ENCODE measurements around the gene PARD6G.
"Not testable (repeated sequence)": the region's sequence is repeated elsewhere in the genome, so short reads cannot be mapped to it uniquely, and the experiment has no call there.

The PARD6G gene

DNA sequence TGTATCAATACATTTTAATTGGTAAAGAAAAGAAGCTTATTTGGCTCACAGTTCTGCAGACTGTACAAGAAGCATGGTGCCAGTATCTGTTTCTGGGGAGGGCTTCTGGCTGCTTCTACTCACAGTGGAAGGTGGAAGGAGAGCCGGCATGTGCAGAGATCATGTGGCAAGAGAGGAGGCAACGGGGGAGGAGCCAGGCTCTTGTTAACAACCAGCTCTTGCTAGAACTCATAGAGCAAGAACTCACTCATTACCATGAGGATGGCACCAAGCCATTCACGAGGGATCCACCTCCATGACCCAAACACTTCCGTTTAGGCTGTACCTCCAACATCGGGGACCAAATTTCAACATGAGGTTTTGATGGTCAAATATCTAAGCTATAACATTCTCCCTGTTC is 7.5 kb downstream of the PARD6G start:
- ATAC-seq: no peak
- TF ChIP-seq, protein P1, sequence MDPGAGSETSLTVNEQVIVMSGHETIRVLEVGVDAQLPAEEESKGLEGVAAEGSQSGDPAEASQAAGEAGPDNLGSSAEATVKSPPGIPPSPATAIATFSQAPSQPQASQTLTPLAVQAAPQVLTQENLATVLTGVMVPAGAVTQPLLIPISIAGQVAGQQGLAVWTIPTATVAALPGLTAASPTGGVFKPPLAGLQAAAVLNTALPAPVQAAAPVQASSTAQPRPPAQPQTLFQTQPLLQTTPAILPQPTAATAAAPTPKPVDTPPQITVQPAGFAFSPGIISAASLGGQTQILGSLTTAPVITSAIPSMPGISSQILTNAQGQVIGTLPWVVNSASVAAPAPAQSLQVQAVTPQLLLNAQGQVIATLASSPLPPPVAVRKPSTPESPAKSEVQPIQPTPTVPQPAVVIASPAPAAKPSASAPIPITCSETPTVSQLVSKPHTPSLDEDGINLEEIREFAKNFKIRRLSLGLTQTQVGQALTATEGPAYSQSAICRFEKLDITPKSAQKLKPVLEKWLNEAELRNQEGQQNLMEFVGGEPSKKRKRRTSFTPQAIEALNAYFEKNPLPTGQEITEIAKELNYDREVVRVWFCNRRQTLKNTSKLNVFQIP (CRISPR knock-in tag; IDR thresholded peaks at IDR 0.05; ENCODE audit: borderline replicate concordance, low read depth): no peak
- TF ChIP-seq TOX (CRISPR knock-in tag; IDR thresholded peaks at IDR 0.05; ENCODE audit: borderline replicate concordance): no peak
- TF ChIP-seq ESRRG (CRISPR knock-in tag; IDR thresholded peaks at IDR 0.05): no peak
- TF ChIP-seq SNAI2 (CRISPR knock-in tag; IDR thresholded peaks at IDR 0.05): no peak
- no peak for TF ChIP-seq OSR1 (CRISPR knock-in tag; IDR thresholded peaks at IDR 0.05)
- TF ChIP-seq PPARA (CRISPR knock-in tag; IDR thresholded peaks at IDR 0.05; ENCODE audit: borderline replicate concordance): no peak
- no peak for TF ChIP-seq ZC3H10 (CRISPR knock-in tag; IDR thresholded peaks at IDR 0.05)
- TF ChIP-seq RARB (CRISPR knock-in tag; IDR thresholded peaks at IDR 0.05): no peak
- TF ChIP-seq CSDC2 (CRISPR knock-in tag; IDR thresholded peaks at IDR 0.05): no peak
- no peak for TF ChIP-seq ZNF70 (CRISPR knock-in tag; IDR thresholded peaks at IDR 0.05)

DNA sequence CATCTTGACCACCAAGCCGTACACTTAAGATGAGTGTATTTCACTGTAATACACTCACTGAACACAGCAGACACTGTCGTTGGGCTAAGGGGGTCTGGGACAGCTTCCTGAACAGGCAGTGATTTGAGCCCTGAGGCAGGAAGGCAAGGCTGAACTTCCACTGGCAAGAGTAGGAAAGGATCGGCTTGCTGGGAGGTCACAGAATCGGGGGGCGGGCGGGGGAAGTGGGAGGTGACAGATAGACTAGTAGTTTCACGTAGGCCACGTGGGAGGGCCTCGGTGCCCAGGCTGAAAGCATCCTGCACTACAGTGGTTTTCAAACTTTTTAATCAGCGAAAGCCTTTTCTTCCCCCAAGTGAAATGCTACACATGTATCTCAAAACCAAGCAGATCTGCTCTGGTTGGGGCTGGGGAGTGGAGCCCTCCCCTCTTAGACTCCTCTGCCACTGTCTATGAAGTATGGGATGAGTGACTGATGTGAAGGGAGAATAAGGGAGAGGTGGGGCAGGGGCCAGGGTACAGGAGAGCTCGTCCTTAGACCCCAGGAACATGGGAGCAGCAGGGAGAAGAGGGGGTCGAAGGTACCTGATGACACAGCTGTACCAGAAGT is 8.6 kb downstream of the PARD6G start:
- ATAC-seq: no peak; the same call in 2 of the 3 replicates
- TF ChIP-seq, protein P1 (CRISPR knock-in tag; IDR thresholded peaks at IDR 0.05; ENCODE audit: borderline replicate concordance, low read depth): no peak
- TF ChIP-seq TCF4 (CRISPR knock-in tag; IDR thresholded peaks at IDR 0.05; ENCODE audit: borderline replicate concordance): no peak

DNA sequence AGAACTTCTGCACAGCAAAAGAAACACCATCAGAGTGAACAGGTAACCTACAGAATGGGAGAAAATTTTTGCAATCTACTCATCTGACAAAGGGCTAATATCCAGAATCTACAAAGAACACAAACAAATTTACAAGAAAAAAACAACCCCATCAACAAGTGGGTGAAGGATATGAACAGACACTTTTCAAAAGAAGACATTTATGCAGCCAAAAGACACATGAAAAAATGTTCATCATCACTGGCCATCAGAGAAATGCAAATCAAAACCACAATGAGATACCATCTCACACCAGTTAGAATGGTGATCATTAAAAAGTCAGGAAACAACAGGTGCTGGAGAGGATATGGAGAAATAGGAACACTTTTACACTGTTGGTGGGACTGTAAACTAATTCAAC is 9.8 kb downstream of the PARD6G start:
- ATAC-seq: not testable (repeated sequence)

DNA sequence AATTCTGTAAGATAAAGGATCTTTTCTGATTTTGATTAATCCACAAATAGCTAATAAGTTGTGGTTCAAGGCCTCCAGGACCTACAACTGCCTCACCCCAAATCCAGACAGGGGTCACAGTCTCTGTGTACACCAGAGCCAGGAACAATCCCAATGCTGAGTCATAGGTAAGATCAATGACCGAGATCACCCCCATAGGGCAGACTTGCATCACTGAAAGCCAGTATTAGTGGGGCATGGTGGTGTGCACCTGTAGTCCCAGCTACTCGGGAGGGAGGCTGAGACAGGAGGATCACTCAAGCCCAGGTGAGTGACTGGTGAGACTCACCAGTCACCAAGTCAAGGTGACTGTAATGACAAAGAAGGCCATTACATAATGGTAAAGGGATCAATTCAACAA is 12.9 kb downstream of the PARD6G start:
- TF ChIP-seq ZNF565 (CRISPR knock-in tag; conservative IDR thresholded peaks at IDR 0.05; ENCODE audit: low read depth) (no peak), ESRRG (CRISPR knock-in tag; IDR thresholded peaks at IDR 0.05) (no peak), TCF4 (CRISPR knock-in tag; IDR thresholded peaks at IDR 0.05; ENCODE audit: borderline replicate concordance) (no peak), SNAI2 (CRISPR knock-in tag; IDR thresholded peaks at IDR 0.05) (no peak), RARB (CRISPR knock-in tag; IDR thresholded peaks at IDR 0.05) (no peak)
- ATAC-seq: no peak

DNA sequence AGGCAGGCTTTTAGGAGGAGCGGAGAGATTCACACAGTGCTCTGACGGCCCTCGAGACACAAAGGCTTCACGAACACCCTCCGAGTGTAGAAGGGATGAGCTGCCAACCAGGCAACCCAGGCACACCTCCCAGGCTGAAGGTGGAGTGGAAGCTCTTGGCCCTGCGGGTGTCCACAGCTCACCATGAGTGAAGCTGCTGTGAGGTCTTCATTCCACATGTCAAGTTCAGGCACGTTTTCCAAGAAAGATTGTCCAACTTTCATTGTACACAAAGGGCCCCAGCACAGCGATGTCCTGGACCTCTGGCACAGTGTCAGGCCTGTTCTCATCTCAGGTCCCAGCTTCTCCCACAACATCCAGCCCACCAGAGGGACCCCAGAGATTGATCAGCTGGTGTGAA is 13.4 kb downstream of the PARD6G start:
- ATAC-seq: no peak
- TF ChIP-seq SNAI2 (CRISPR knock-in tag; IDR thresholded peaks at IDR 0.05) (no peak), CSDC2 (CRISPR knock-in tag; IDR thresholded peaks at IDR 0.05) (no peak), ZNF8 (CRISPR knock-in tag; IDR thresholded peaks at IDR 0.05) (no peak), ZFP3 (CRISPR knock-in tag; IDR thresholded peaks at IDR 0.05) (no peak), ZNF70 (CRISPR knock-in tag; IDR thresholded peaks at IDR 0.05) (no peak), ESRRG (CRISPR knock-in tag; IDR thresholded peaks at IDR 0.05) (no peak), ARNTL (CRISPR knock-in tag; IDR thresholded peaks at IDR 0.05; ENCODE audit: borderline replicate concordance, low read depth) (no peak), RARB (CRISPR knock-in tag; IDR thresholded peaks at IDR 0.05) (no peak), GLIS3 (CRISPR knock-in tag; IDR thresholded peaks at IDR 0.05) (no peak), ZC3H10 (CRISPR knock-in tag; IDR thresholded peaks at IDR 0.05) (no peak), PPARA (CRISPR knock-in tag; IDR thresholded peaks at IDR 0.05; ENCODE audit: borderline replicate concordance) (no peak), TCF4 (CRISPR knock-in tag; IDR thresholded peaks at IDR 0.05; ENCODE audit: borderline replicate concordance) (no peak), BACH2 (CRISPR knock-in tag; IDR thresholded peaks at IDR 0.05; ENCODE audit: borderline replicate concordance) (no peak)
- TF ChIP-seq, protein P2, sequence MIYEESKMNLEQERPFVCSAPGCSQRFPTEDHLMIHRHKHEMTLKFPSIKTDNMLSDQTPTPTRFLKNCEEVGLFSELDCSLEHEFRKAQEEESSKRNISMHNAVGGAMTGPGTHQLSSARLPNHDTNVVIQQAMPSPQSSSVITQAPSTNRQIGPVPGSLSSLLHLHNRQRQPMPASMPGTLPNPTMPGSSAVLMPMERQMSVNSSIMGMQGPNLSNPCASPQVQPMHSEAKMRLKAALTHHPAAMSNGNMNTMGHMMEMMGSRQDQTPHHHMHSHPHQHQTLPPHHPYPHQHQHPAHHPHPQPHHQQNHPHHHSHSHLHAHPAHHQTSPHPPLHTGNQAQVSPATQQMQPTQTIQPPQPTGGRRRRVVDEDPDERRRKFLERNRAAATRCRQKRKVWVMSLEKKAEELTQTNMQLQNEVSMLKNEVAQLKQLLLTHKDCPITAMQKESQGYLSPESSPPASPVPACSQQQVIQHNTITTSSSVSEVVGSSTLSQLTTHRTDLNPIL (CRISPR knock-in tag; IDR thresholded peaks at IDR 0.05; ENCODE audit: low read depth): no peak
- TF ChIP-seq, protein P3, sequence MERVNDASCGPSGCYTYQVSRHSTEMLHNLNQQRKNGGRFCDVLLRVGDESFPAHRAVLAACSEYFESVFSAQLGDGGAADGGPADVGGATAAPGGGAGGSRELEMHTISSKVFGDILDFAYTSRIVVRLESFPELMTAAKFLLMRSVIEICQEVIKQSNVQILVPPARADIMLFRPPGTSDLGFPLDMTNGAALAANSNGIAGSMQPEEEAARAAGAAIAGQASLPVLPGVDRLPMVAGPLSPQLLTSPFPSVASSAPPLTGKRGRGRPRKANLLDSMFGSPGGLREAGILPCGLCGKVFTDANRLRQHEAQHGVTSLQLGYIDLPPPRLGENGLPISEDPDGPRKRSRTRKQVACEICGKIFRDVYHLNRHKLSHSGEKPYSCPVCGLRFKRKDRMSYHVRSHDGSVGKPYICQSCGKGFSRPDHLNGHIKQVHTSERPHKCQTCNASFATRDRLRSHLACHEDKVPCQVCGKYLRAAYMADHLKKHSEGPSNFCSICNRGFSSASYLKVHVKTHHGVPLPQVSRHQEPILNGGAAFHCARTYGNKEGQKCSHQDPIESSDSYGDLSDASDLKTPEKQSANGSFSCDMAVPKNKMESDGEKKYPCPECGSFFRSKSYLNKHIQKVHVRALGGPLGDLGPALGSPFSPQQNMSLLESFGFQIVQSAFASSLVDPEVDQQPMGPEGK (CRISPR knock-in tag; IDR thresholded peaks at IDR 0.05; ENCODE audit: borderline replicate concordance): no peak
- TF ChIP-seq, protein P4, sequence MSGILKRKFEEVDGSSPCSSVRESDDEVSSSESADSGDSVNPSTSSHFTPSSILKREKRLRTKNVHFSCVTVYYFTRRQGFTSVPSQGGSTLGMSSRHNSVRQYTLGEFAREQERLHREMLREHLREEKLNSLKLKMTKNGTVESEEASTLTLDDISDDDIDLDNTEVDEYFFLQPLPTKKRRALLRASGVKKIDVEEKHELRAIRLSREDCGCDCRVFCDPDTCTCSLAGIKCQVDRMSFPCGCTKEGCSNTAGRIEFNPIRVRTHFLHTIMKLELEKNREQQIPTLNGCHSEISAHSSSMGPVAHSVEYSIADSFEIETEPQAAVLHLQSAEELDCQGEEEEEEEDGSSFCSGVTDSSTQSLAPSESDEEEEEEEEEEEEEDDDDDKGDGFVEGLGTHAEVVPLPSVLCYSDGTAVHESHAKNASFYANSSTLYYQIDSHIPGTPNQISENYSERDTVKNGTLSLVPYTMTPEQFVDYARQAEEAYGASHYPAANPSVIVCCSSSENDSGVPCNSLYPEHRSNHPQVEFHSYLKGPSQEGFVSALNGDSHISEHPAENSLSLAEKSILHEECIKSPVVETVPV (CRISPR knock-in tag; IDR thresholded peaks at IDR 0.05): no peak
